HepG2 (cell line): ENCODE results near the gene ARHGAP26. TPM values are rescaled to one million over a fixed set of nuclear protein-coding genes. Genes with fewer than 3 reads are reported as not detected.

Experiments
- ATAC-seq: fragments of 200-7000 bp; cut with Tn5 transposase; 3 replicates; pipeline ENCODE4 v1.9.1; 2020; ENCODE audit warnings: mild to moderate bottlenecking, moderate library complexity
- BruUV-seq: library from RNA; stranded (reverse); fragments of 400-500 nt; replicated peaks from 2 replicates; lab custom pipeline; 2021; lab: Mats Ljungman, UMichigan
- CTCF ChIA-PET: fragments of 300-600 bp; formaldehyde crosslinking; extraction: SDS; loops from one replicate; lab custom pipeline; 2021; ENCODE audit warnings: low total read pairs, inconsistent platforms, low intra/inter-chr PET ratio; lab: Yijun Ruan, JAX
- POLR2A ChIA-PET: fragments of 350-600 bp; sonication (Branson Sonifier 250); formaldehyde crosslinking; loops from one replicate; lab custom pipeline; 2020; ENCODE audit warnings: antibody characterized with exemption, inconsistent platforms; lab: Yijun Ruan, JAX
- DNase-seq: peaks from one replicate; pipeline ENCODE4 v3.0.0-alpha.2; 2015; ENCODE audit warnings: low spot score
- FAIRE-seq: peaks from 3 replicates; lab custom pipeline; 2011; peaks lifted over from hg19 to GRCh38; lab: Jason Lieb, UNC
- H2AFZ ChIP-seq: one replicate; pipeline ENCODE4 v1.6.1; 2011; ENCODE audit warnings: low read length, inconsistent platforms
- H3K27ac ChIP-seq: fragments of 300-600 bp; 3 replicates; pipeline ENCODE4 v1.8.0; 2011; ENCODE audit warnings: mixed run types, mild to moderate bottlenecking, mixed read lengths, low read length, inconsistent platforms; ENCODE audit not compliant: insufficient read depth; ENCODE audit errors: extremely low read length
- H3K27me3 ChIP-seq, 2 experiments: fragments of 200-600 bp in 1 of 2; 2 replicates in 1 of 2; 3 replicates in 1 of 2; pipeline versions ENCODE4 v1.6.0 to v1.8.0; 2011; ENCODE audit warnings: low read length in 2 of 2, mild to moderate bottlenecking in 2 of 2, moderate library complexity in 2 of 2, inconsistent platforms in 1 of 2; ENCODE audit not compliant: insufficient read depth in 2 of 2, control insufficient read depth in 1 of 2
- H3K36me3 ChIP-seq, 2 experiments: fragments of 200-600 bp in 1 of 2; replicated peaks in 1 of 2; 2 replicates in 1 of 2; 3 replicates in 1 of 2; pipeline versions ENCODE4 v1.5.1 to v1.8.0; 2011; ENCODE audit warnings: low read length in 2 of 2, inconsistent platforms in 1 of 2; ENCODE audit not compliant: insufficient read depth in 2 of 2, control insufficient read depth in 1 of 2
- H3K4me1 ChIP-seq: 2 replicates; pipeline ENCODE4 v1.5.1; 2012; ENCODE audit warnings: low read length, inconsistent platforms; ENCODE audit not compliant: insufficient read depth
- H3K4me2 ChIP-seq: 2 replicates; pipeline ENCODE4 v1.6.0; 2011; ENCODE audit warnings: low read depth, low read length, inconsistent platforms
- H3K4me3 ChIP-seq, 3 experiments: fragments of 200-600 bp in 1 of 3; sonication (generic), shearing (Covaris generic) in 1 of 3; replicated peaks in 1 of 3; 2 replicates each; pipeline ENCODE4 v1.5.1; 2011 to 2016; ENCODE audit warnings: low read length in 3 of 3, inconsistent platforms in 2 of 3, low read depth in 2 of 3, mild to moderate bottlenecking in 2 of 3, control low read depth in 1 of 3, mixed read lengths in 1 of 3; ENCODE audit not compliant: insufficient read depth in 1 of 3
- H3K79me2 ChIP-seq: one replicate; pipeline ENCODE4 v1.6.1; 2011; ENCODE audit warnings: low read length, inconsistent platforms; ENCODE audit not compliant: insufficient read depth
- H3K9ac ChIP-seq: 2 replicates; pipeline ENCODE4 v1.6.0; 2011; ENCODE audit warnings: mild to moderate bottlenecking, low read depth, low read length, inconsistent platforms; ENCODE audit not compliant: insufficient read depth
- H3K9me3 ChIP-seq: 2 replicates; pipeline ENCODE4 v1.5.1; 2012; ENCODE audit warnings: mild to moderate bottlenecking, low read length
- H4K20me1 ChIP-seq: 2 replicates; pipeline ENCODE4 v1.6.0; 2011; ENCODE audit warnings: inconsistent platforms, mild to moderate bottlenecking, low read length, moderate library complexity; ENCODE audit not compliant: insufficient read depth
- BATF2 ChIP-seq: sonication (generic); formaldehyde crosslinking; IDR thresholded peaks from 2 replicates; pipeline ENCODE4 v1.8.0; 2022; ENCODE audit warnings: mild to moderate bottlenecking, missing genetic modification reagents, moderate library complexity
- BCL3 ChIP-seq: sonication (generic); formaldehyde crosslinking; IDR thresholded peaks from 2 replicates; pipeline ENCODE4 v1.5.1; 2020; ENCODE audit warnings: mild to moderate bottlenecking, missing genetic modification reagents, moderate library complexity
- ELF3 ChIP-seq: IDR thresholded peaks from 2 replicates; pipeline ENCODE4 v1.6.1; 2016; ENCODE audit warnings: missing genetic modification reagents, missing compliant biosample characterization
- PBX3 ChIP-seq: sonication (generic); formaldehyde crosslinking; IDR thresholded peaks from 2 replicates; pipeline ENCODE4 v1.8.1; 2023; ENCODE audit warnings: missing genetic modification reagents, inconsistent platforms, borderline replicate concordance
- POLR2G ChIP-seq: fragments of 200-400 bp; formaldehyde crosslinking; IDR thresholded peaks from 2 replicates; pipeline ENCODE4 v1.6.1; 2018; ENCODE audit warnings: mild to moderate bottlenecking, low read depth, low read length, moderate library complexity
- SMAD1 ChIP-seq: sonication (generic); formaldehyde crosslinking; IDR thresholded peaks from 2 replicates; pipeline ENCODE4 v1.4.0; 2020; ENCODE audit warnings: missing genetic modification reagents, low read depth, mild to moderate bottlenecking, borderline replicate concordance
- TAF1 ChIP-seq: sonication (generic); formaldehyde crosslinking; IDR thresholded peaks from 2 replicates; pipeline ENCODE4 v1.4.0; 2020; ENCODE audit warnings: missing genetic modification reagents
- TARDBP ChIP-seq: sonication (generic); formaldehyde crosslinking; IDR thresholded peaks from 2 replicates; pipeline ENCODE4 v1.8.0; 2022; ENCODE audit warnings: mild to moderate bottlenecking, missing genetic modification reagents
- TOPORS ChIP-seq: sonication (generic); formaldehyde crosslinking; IDR thresholded peaks from 2 replicates; pipeline ENCODE4 v1.8.0; 2023; ENCODE audit warnings: mild to moderate bottlenecking, missing genetic modification reagents
- ZMYM4 ChIP-seq: sonication (generic); formaldehyde crosslinking; IDR thresholded peaks from 2 replicates; pipeline ENCODE4 v1.8.1; 2023; ENCODE audit warnings: mild to moderate bottlenecking, missing genetic modification reagents
- ZNF10 ChIP-seq: sonication (generic); formaldehyde crosslinking; IDR thresholded peaks from 2 replicates; pipeline ENCODE4 v1.4.0; 2020; ENCODE audit warnings: mild to moderate bottlenecking, low read depth, missing genetic modification reagents, borderline replicate concordance
- ZNF549 ChIP-seq: sonication (generic); formaldehyde crosslinking; IDR thresholded peaks from 2 replicates; pipeline ENCODE4 v1.5.0; 2020; ENCODE audit warnings: missing genetic modification reagents
- ZNF670 ChIP-seq: sonication (generic); formaldehyde crosslinking; IDR thresholded peaks from 2 replicates; pipeline ENCODE4 v1.8.0; 2022; ENCODE audit warnings: mild to moderate bottlenecking, missing genetic modification reagents, borderline replicate concordance
- in situ Hi-C: cut with HindIII; loops from 2 replicates; pipeline ENCODE4 v1.10.0; 2017; ENCODE audit warnings: low pct_unique_long_range_greater_than_20kb; ENCODE audit not compliant: extremely low pct_ligation_motif_present
- intact Hi-C: fragments of 100-400 bp; cut with micrococcal nuclease; formaldehyde crosslinking; loops from one replicate; pipeline ENCODE4 v1.10.0; 2022; ENCODE audit not compliant: unreplicated experiment
- polyA plus RNA-seq, 8 experiments: library from polyadenylated mRNA; depleted of rRNA in 3 of 8; stranded (reverse) in 7 of 8; unstranded in 1 of 8; fragments of >200 nt; fragmentation: Illumina TruSeq in 4 of 8; extraction: Trizol in 4 of 8; gene quantifications; 2 replicates each; pipeline versions ENCODE4 v1.2.1 to v1.2.3, GENCODE V29; 2011 to 2016; ENCODE audit warnings: low read depth in 4 of 8, missing spikeins in 1 of 8, mixed read lengths in 1 of 8; ENCODE audit not compliant: insufficient read depth in 1 of 8
- total RNA-seq, 5 experiments: library from RNA; depleted of rRNA; stranded (reverse); fragments of >200 nt; fragmentation: Illumina TruSeq; extraction: Trizol; gene quantifications; 2 replicates each; pipeline ENCODE4 v1.2.3, GENCODE V29; 2016; ENCODE audit warnings: low read depth in 1 of 5

The ARHGAP26 gene
- total and polyA plus RNA-seq, 2 of the 13 experiments (the other 11 are each of a cell fraction or from before 2014, with no cell fraction given): 9.6 to 18.2 TPM

- no peak for FAIRE-seq
- CTCF ChIA-PET: no interaction called here
- no peak overlapping the region for H3K9ac ChIP-seq
Observed at GRCh38 chr5:143056339-143056704, 286.1 kb downstream of the ARHGAP26 start.

More at GRCh38 chr5:143056339-143056704, 286.1 kb downstream of the ARHGAP26 start:
- H4K20me1 ChIP-seq: no peaks in the 10 kb centered on the region
- intact Hi-C loops: no loop called here
- ATAC-seq (no peak), DNase-seq (no peak)
- no peak overlapping the region for H3K27ac ChIP-seq
- H3K9me3 ChIP-seq: no peaks in the 10 kb centered on the region
- H3K36me3 ChIP-seq: peaks cover 3 to 16% of the 10 kb centered on the region in 2 experiments; a peak in 4 of 5 replicates
- no TSS peak for BruUV-seq
- H3K79me2 ChIP-seq: no peaks in the 10 kb centered on the region
- no peak overlapping the region for H3K4me3 ChIP-seq
- H3K4me2 ChIP-seq: no peak overlapping the region
- POLR2A ChIA-PET: no interaction called here
- H3K27me3 ChIP-seq: no peaks in the 10 kb centered on the region
- peaks cover 8% of the 10 kb centered on the region for H3K4me1 ChIP-seq
- TF ChIP-seq POLR2G: no peak
- no peak for TF ChIP-seq TOPORS (CRISPR knock-in tag)
- no peak for TF ChIP-seq TAF1
- TF ChIP-seq ZNF549 (CRISPR knock-in tag): no peak
- no peak for TF ChIP-seq ZNF670
- TF ChIP-seq ELF3: no peak
- no peak for TF ChIP-seq PBX3 (CRISPR knock-in tag)
- no peak for TF ChIP-seq ZNF10 (CRISPR knock-in tag)
- no peak for TF ChIP-seq ZMYM4 (CRISPR knock-in tag)
- TF ChIP-seq BCL3 (CRISPR knock-in tag): no peak
- no peak for TF ChIP-seq SMAD1
- TF ChIP-seq BATF2 (CRISPR knock-in tag): no peak
- TF ChIP-seq TARDBP: no peak
- in situ Hi-C loops: no loop called here
- H2AFZ ChIP-seq: no peak overlapping the region
